ENCODE measurements around the gene ELAVL1. TPM values are rescaled to one million over a fixed set of nuclear protein-coding genes. Genes with fewer than 3 reads are reported as not detected.
"Not testable (repeated sequence)": the region's sequence is repeated elsewhere in the genome, so short reads cannot be mapped to it uniquely, and the experiment has no call there.

The ELAVL1 gene
- total and polyA plus RNA-seq, 10 donors: 13.5 to 66.7 (median 29.9) TPM

DNA sequence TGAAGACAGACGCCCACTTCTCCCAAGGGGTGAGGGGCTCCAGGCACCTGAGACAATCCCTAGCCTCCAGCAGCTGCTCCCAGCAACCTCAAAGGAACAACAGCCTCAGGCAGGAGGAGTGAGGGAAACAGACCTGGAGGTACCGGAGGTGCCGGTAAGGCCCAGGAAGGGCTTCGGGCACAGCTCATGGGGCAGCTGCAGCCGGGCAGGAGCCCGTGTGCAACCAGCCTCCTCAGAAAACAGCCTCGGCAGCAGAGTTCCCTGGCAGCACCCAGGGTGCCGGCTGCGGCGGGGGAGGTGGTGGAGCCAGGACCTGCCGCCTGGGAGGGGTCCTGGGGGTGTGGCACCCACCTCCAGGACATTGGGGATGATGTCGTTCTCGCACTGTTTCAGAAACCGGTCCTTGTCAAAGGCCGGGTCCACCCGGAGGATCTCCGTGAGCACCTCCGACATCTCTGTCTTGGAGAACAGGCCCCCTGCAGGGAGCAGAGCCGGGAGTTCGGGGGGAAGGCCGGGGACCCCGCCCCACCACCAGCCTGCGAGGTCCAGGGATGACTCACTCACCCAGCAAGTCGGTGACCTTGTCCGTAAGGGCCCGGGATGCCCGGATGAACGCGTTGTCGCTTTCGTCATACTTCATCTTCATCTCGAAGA, 73.0 kb downstream of the ELAVL1 start:
- Histone ChIP-seq H3K27ac (peak overlapping the region in 7 of 8 donors; percentile 46 to 85 (median 79)), H3K36me3 (peaks cover 4 to 85% (median 71%) of the 10 kb centered on the region in 6 donors), H3K9me3 (no peaks in the 10 kb centered on the region), H3K4me3 (peak overlapping the region in 2 of 8 donors; percentile 0 to 56), H3K27me3 (replicated peaks in 1 of 7) (no peaks in the 10 kb centered on the region), H3K4me1 (peaks cover 0 to 72% (median 42%) of the 10 kb centered on the region in 6 donors)
- WGBS, 5 donors: 79 to 92% (median 86%) methylated on average over 21 to 32 of the region's 32 CpGs
- TF ChIP-seq POLR2AphosphoS5 (IDR thresholded peaks at IDR 0.05): no peak
- no peak for TF ChIP-seq CTCF (IDR thresholded peaks at IDR 0.05 in 8 of 11, conservative IDR thresholded peaks at IDR 0.05 in 3 of 11)
- TF ChIP-seq POLR2A (IDR thresholded peaks at IDR 0.05): no peak
- no peak for DNase-seq
- intact Hi-C loops (cut with DNase I; ENCODE audit: low total_unique reads): no loop called here

GRCh38 chr19:7931221-7932061, 74.0 kb downstream of the ELAVL1 start:
- TF ChIP-seq POLR2A (IDR thresholded peaks at IDR 0.05) (no peak), POLR2AphosphoS5 (IDR thresholded peaks at IDR 0.05) (peak; percentile 79 to 87 (median 85)), CTCF (IDR thresholded peaks at IDR 0.05 in 8 of 11, conservative IDR thresholded peaks at IDR 0.05 in 3 of 11) (no peak)
- no peaks in the 10 kb centered on the region for H3K27me3 ChIP-seq (replicated peaks in 1 of 7)
- WGBS, 5 donors: 76 to 89% (median 85%) methylated on average over 34 to 36 of the region's 36 CpGs
- peaks cover 5 to 82% (median 50%) of the 10 kb centered on the region in 6 donors for H3K4me1 ChIP-seq
- H3K4me3 ChIP-seq: peak overlapping the region in 1 of 8 donors; percentile 56
- no peaks in the 10 kb centered on the region for H3K9me3 ChIP-seq
- peak; percentile 87 for DNase-seq
- intact Hi-C loops (cut with DNase I; ENCODE audit: low total_unique reads): no loop called here
- H3K36me3 ChIP-seq: peaks cover 4 to 83% (median 62%) of the 10 kb centered on the region in 6 donors
- peak overlapping the region; percentile 48 to 85 (median 81) for H3K27ac ChIP-seq

GRCh38 chr19:7930765-7931164, 74.7 kb downstream of the ELAVL1 start:
- 79 to 89% (median 87%) methylated on average over 7 of the region's 7 CpGs for WGBS, 5 donors
- peaks cover 4 to 76% (median 55%) of the 10 kb centered on the region in 6 donors for H3K36me3 ChIP-seq
- peak overlapping the region; percentile 48 to 85 (median 81) for H3K27ac ChIP-seq
- DNase-seq: no peak
- H3K9me3 ChIP-seq: no peaks in the 10 kb centered on the region
- peaks cover 8 to 86% (median 54%) of the 10 kb centered on the region in 6 donors for H3K4me1 ChIP-seq
- H3K4me3 ChIP-seq: no peak overlapping the region
- intact Hi-C loops (cut with DNase I; ENCODE audit: low total_unique reads): no loop called here
- peaks cover 0 to 1% (median 0%) of the 10 kb centered on the region in 7 donors for H3K27me3 ChIP-seq (replicated peaks in 1 of 7)
- no peak for TF ChIP-seq POLR2AphosphoS5 (IDR thresholded peaks at IDR 0.05)
- no peak for TF ChIP-seq POLR2A (IDR thresholded peaks at IDR 0.05)
- no peak for TF ChIP-seq CTCF (IDR thresholded peaks at IDR 0.05 in 8 of 11, conservative IDR thresholded peaks at IDR 0.05 in 3 of 11)

- H3K9me3 ChIP-seq; H3K27me3 ChIP-seq (replicated peaks in 1 of 7); H3K4me3 ChIP-seq; DNase-seq; intact Hi-C loops (cut with DNase I; ENCODE audit: low total_unique reads): not testable (repeated sequence)
- Histone ChIP-seq H3K36me3 (peaks cover 4 to 68% (median 47%) of the 10 kb centered on the region in 6 donors), H3K27ac (peak overlapping the region in 5 of 8 donors; percentile 67 to 84 (median 83)), H3K4me1 (peaks cover 8 to 93% (median 60%) of the 10 kb centered on the region in 6 donors)
- WGBS, 5 donors: 58 to 82% (median 79%) methylated on average over 8 to 11 of the region's 11 CpGs
Measured at GRCh38 chr19:7930030-7930429, 75.4 kb downstream of the ELAVL1 start.
